ENCODE measurements around the gene FETUB. TPM values are rescaled to one million over a fixed set of nuclear protein-coding genes. Genes with fewer than 3 reads are reported as not detected.
A peak's percentile ranks its signal among the peaks of the same experiment; 100 is the strongest.

Gene FETUB
- total RNA-seq, 1 donor, result not detected

- no peak for DNase-seq (ENCODE audit: low read depth)
- no peak overlapping the region for H3K4me3 ChIP-seq (ENCODE audit: low read depth, low read length)
- no peak for TF ChIP-seq CTCF (IDR thresholded peaks at IDR 0.05; ENCODE audit: insufficient read depth, low read depth, low read length)
These were observed 34.3 kb upstream of the FETUB start for GRCh38 chr3:186605561-186606545.

GRCh38 chr3:186608624-186609215, 31.5 kb upstream of the FETUB start:
- no peak for DNase-seq (ENCODE audit: low read depth)
- TF ChIP-seq CTCF (IDR thresholded peaks at IDR 0.05; ENCODE audit: insufficient read depth, low read depth, low read length), result no peak
- H3K4me3 ChIP-seq (ENCODE audit: low read depth, low read length), result no peak overlapping the region

GRCh38 chr3:186609247-186609868, 30.8 kb upstream of the FETUB start:
- H3K4me3 ChIP-seq (ENCODE audit: low read depth, low read length), result no peak overlapping the region
- peak; percentile 34 for TF ChIP-seq CTCF (IDR thresholded peaks at IDR 0.05; ENCODE audit: insufficient read depth, low read depth, low read length)
- peak; percentile 11 for DNase-seq (ENCODE audit: low read depth)

- TF ChIP-seq CTCF (IDR thresholded peaks at IDR 0.05; ENCODE audit: insufficient read depth, low read depth, low read length), result no peak
- H3K4me3 ChIP-seq (ENCODE audit: low read depth, low read length), result no peak overlapping the region
- DNase-seq (ENCODE audit: low read depth), result no peak
These were observed 28.1 kb upstream of the FETUB start for GRCh38 chr3:186612065-186612464.

GRCh38 chr3:186612721-186613636, 27.2 kb upstream of the FETUB start, which contains the start of gene AHSG:
Gene AHSG, plus strand, starts transcription at chr3:186613060. Its CDS starts 82 bp downstream, at chr3:186613142.
- no peak within 1 kb of the TSS for H3K4me3 ChIP-seq (ENCODE audit: low read depth, low read length)
- TF ChIP-seq CTCF (IDR thresholded peaks at IDR 0.05; ENCODE audit: insufficient read depth, low read depth, low read length), result no peak
- no peak for DNase-seq (ENCODE audit: low read depth)
